Tibial nerve (tissue), 4 donors: ENCODE measurements around the gene GDF10. TPM values are rescaled to one million over a fixed set of nuclear protein-coding genes. Genes with fewer than 3 reads are reported as not detected.
A peak's percentile ranks its signal among the peaks of the same experiment; 100 is the strongest.

Experiments used
- DNase-seq, 2 donors: peaks; one replicate each; pipeline ENCODE4 v3.0.0-alpha.2; 2019; ENCODE audit warnings: low spot score in 2 of 2
- H3K27ac ChIP-seq, 4 donors: fragments of 200-600 bp; sonication (generic) in 3 of 4; one replicate each; pipeline ENCODE4 v1.5.1; 2017 to 2019; ENCODE audit warnings: mild to moderate bottlenecking in 1 of 4
- H3K27me3 ChIP-seq, 2 donors: fragments of 200-600 bp; sonication (generic) in 1 of 2; one replicate each; pipeline versions ENCODE4 v1.5.1 to v1.6.0; 2017 to 2019
- H3K36me3 ChIP-seq, 3 donors: fragments of 200-600 bp; sonication (generic); one replicate each; pipeline ENCODE4 v1.5.1; 2018 to 2019
- H3K4me1 ChIP-seq, 4 donors: fragments of 200-600 bp; sonication (generic) in 3 of 4; one replicate each; pipeline ENCODE4 v1.5.1; 2017 to 2019
- H3K4me3 ChIP-seq, 4 donors: fragments of 200-600 bp; sonication (generic) in 3 of 4; one replicate each; pipeline ENCODE4 v1.5.1; 2017 to 2019; ENCODE audit warnings: mild to moderate bottlenecking in 1 of 4, moderate library complexity in 1 of 4
- H3K9me3 ChIP-seq, 4 donors: fragments of 200-600 bp; sonication (generic) in 3 of 4; one replicate each; pipeline ENCODE4 v1.5.1; 2017 to 2019
- CTCF ChIP-seq, 5 experiments: fragments of 200-600 bp in 3 of 5; fragments of 450-650 bp in 2 of 5; sonication (generic) in 3 of 5; IDR thresholded peaks; one replicate each; pipeline ENCODE4 v1.5.1; 2016 to 2019; ENCODE audit warnings: antibody characterized with exemption in 5 of 5, mild to moderate bottlenecking in 3 of 5, moderate library complexity in 2 of 5
- EP300 ChIP-seq, 2 donors: sonication (generic); formaldehyde crosslinking; IDR thresholded peaks; one replicate each; pipeline ENCODE4 v1.6.1; 2017; ENCODE audit warnings: antibody characterized with exemption in 2 of 2, mild to moderate bottlenecking in 1 of 2
- POLR2A ChIP-seq, 2 donors: fragments of 450-650 bp; IDR thresholded peaks; one replicate each; pipeline ENCODE4 v1.6.1; 2017; ENCODE audit warnings: antibody characterized with exemption in 2 of 2, mild to moderate bottlenecking in 2 of 2, moderate library complexity in 2 of 2
- WGBS, 2 donors: methylation state at CpG; one replicate each; pipeline ENCODE4 v1.1.5; 2018; 5-methylcytosine and 5-hydroxymethylcytosine counted together
- total RNA-seq, 4 donors: library from RNA; depleted of rRNA; stranded (reverse); fragments of >200 nt; gene quantifications; one replicate each; pipeline ENCODE4 v1.1.0, GENCODE V29; 2016

GDF10 gene
- total RNA-seq, 4 donors from 2014 or later: 10.2 to 48.2 (median 22.9) TPM

GRCh38 chr10:47297866-47298540, 2.0 kb upstream of the GDF10 start:
- H3K27me3 ChIP-seq: peaks cover 0 to 22% of the 10 kb centered on the region in 2 donors
- peak in 1 of 2 donors; percentile 36 for DNase-seq
- H3K4me3 ChIP-seq: no peak overlapping the region
- TF ChIP-seq EP300 (IDR thresholded peaks at IDR 0.05) (peak in 1 of 2 donors; percentile 39), CTCF (IDR thresholded peaks at IDR 0.05) (no peak)
- no peaks in the 10 kb centered on the region for H3K36me3 ChIP-seq
- WGBS, 2 donors: 73 to 76% methylated on average over 12 of the region's 12 CpGs
- H3K9me3 ChIP-seq: no peaks in the 10 kb centered on the region
- peak overlapping the region; percentile 4 to 77 (median 72) for H3K27ac ChIP-seq
- H3K4me1 ChIP-seq: peaks cover 0 to 55% (median 14%) of the 10 kb centered on the region in 4 donors

DNA sequence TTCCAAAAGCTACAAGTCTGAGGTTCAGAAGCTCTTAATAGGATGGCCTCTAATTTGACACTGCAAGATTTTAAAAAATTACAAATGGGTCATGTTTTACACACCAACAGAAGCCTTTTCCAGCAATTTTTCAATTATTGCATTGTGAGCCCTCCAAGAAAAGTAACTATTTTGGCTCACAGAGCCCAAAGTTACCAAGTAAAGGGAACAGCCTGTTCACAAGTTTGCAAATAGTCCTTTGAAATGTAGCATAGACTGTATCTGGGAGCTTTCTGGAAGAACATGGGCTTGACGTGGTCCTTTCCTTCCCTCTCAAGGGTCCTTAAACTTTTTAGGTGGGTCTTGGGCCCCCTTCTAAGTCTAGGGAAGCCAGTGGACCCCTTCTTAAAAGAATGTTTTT, 1.3 kb upstream of the GDF10 start:
- peaks cover 0 to 22% of the 10 kb centered on the region in 2 donors for H3K27me3 ChIP-seq
- no peak for DNase-seq
- peak in 1 of 2 donors; percentile 66 for TF ChIP-seq EP300 (IDR thresholded peaks at IDR 0.05)
- no peak for TF ChIP-seq POLR2A (IDR thresholded peaks at IDR 0.05)
- no peak for TF ChIP-seq CTCF (IDR thresholded peaks at IDR 0.05)

GRCh38 chr10:47300429-47300931, 483 bp downstream of the GDF10 start:
- WGBS, 2 donors: 3 to 5% methylated on average over 5 to 44 of the region's 57 CpGs

More for the DNA sequence above, 1.3 kb upstream of the GDF10 start:
- peak overlapping the region in 3 of 4 donors; percentile 29 to 77 (median 73) for H3K27ac ChIP-seq
- 38 to 40% methylated on average over 1 of the region's 1 CpG for WGBS, 2 donors
- H3K9me3 ChIP-seq: no peaks in the 10 kb centered on the region
- H3K36me3 ChIP-seq: no peaks in the 10 kb centered on the region
- H3K4me1 ChIP-seq: peaks cover 0 to 55% (median 14%) of the 10 kb centered on the region in 4 donors
- no peak overlapping the region for H3K4me3 ChIP-seq

DNA sequence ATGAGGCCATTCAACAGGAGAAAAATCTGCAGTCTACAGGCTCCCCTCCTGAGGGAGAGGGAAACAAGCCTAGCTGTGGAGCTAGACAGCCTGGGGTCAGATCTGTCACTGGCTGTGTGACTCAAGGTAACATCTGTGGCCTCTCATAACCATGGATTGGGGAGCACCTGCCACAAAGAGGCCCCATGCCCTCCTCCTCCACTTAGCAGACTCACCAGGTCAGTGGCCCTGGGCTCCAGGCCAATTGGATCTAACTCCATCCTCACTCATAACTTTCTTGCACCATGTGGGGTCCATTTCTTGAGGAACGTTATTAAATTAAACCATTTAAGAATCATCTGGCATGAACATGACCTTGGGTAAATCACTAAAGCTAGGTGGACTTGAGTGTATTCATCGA, 1.8 kb downstream of the GDF10 start:
- WGBS, 2 donors: 61 to 80% methylated on average over 2 of the region's 2 CpGs
- Histone ChIP-seq H3K27me3 (peaks cover 0 to 22% of the 10 kb centered on the region in 2 donors), H3K4me1 (peaks cover 0 to 41% (median 14%) of the 10 kb centered on the region in 4 donors), H3K4me3 (peak overlapping the region in 1 of 4 donors; percentile 61), H3K27ac (no peak overlapping the region), H3K36me3 (no peaks in the 10 kb centered on the region), H3K9me3 (no peaks in the 10 kb centered on the region)
- DNase-seq: no peak
- no peak for TF ChIP-seq CTCF (IDR thresholded peaks at IDR 0.05)
- no peak for TF ChIP-seq POLR2A (IDR thresholded peaks at IDR 0.05)
- TF ChIP-seq EP300 (IDR thresholded peaks at IDR 0.05): no peak

More at GRCh38 chr10:47300429-47300931, 483 bp downstream of the GDF10 start:
- no peaks in the 10 kb centered on the region for H3K9me3 ChIP-seq
- H3K27ac ChIP-seq: peak overlapping the region in 3 of 4 donors; percentile 47 to 77 (median 58)
- TF ChIP-seq EP300 (IDR thresholded peaks at IDR 0.05) (no peak), CTCF (IDR thresholded peaks at IDR 0.05) (peak in 2 of 5 experiments; percentile 28 to 33)
- H3K27me3 ChIP-seq: peaks cover 0 to 22% of the 10 kb centered on the region in 2 donors
- H3K4me1 ChIP-seq: peaks cover 0 to 52% (median 14%) of the 10 kb centered on the region in 4 donors
- peak overlapping the region; percentile 37 to 65 (median 60) for H3K4me3 ChIP-seq
- H3K36me3 ChIP-seq: no peaks in the 10 kb centered on the region
- DNase-seq: no peak

- H3K36me3 ChIP-seq: no peaks in the 10 kb centered on the region
- no peak for TF ChIP-seq EP300 (IDR thresholded peaks at IDR 0.05)
- TF ChIP-seq POLR2A (IDR thresholded peaks at IDR 0.05): no peak
- TF ChIP-seq CTCF (IDR thresholded peaks at IDR 0.05): no peak
- H3K4me1 ChIP-seq: peaks cover 0 to 29% (median 9%) of the 10 kb centered on the region in 4 donors
- no peak for DNase-seq
- 86 to 87% methylated on average over 7 of the region's 7 CpGs for WGBS, 2 donors
- H3K4me3 ChIP-seq: no peak overlapping the region
- peaks cover 0 to 22% of the 10 kb centered on the region in 2 donors for H3K27me3 ChIP-seq
- no peak overlapping the region for H3K27ac ChIP-seq
- no peaks in the 10 kb centered on the region for H3K9me3 ChIP-seq
Observed at GRCh38 chr10:47303105-47303504, 3.1 kb downstream of the GDF10 start.
